ENCODE measurements around the gene ATG4D.
A peak's percentile ranks its signal among the peaks of the same experiment; 100 is the strongest.

The ATG4D gene

GRCh38 chr19:10582091-10582490, 38.4 kb downstream of the ATG4D start:
- DNase-seq: no peak

- DNase-seq: no peak
These were observed 39.5 kb downstream of the ATG4D start for GRCh38 chr19:10583036-10583776.

DNA sequence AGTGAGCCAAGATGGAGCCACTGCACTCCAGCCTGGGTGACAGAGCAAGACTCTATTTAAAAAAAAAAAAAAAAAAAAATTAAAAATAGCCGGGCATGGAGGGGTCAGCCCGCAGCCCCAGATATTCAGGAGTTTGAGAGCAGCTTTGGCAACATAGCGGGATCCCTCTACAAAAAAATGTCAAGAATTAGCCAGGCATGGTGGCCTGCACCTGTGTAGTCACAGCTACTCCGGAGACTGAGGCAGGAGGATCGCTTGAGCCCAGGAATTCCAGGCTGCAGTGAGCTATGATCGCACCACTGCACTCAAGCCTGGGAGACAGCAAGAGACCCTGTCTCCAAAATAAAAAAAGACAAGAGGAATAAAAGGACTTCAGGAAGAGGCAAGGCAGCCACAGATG, 42.7 kb downstream of the ATG4D start:
- DNase-seq: no peak

DNA sequence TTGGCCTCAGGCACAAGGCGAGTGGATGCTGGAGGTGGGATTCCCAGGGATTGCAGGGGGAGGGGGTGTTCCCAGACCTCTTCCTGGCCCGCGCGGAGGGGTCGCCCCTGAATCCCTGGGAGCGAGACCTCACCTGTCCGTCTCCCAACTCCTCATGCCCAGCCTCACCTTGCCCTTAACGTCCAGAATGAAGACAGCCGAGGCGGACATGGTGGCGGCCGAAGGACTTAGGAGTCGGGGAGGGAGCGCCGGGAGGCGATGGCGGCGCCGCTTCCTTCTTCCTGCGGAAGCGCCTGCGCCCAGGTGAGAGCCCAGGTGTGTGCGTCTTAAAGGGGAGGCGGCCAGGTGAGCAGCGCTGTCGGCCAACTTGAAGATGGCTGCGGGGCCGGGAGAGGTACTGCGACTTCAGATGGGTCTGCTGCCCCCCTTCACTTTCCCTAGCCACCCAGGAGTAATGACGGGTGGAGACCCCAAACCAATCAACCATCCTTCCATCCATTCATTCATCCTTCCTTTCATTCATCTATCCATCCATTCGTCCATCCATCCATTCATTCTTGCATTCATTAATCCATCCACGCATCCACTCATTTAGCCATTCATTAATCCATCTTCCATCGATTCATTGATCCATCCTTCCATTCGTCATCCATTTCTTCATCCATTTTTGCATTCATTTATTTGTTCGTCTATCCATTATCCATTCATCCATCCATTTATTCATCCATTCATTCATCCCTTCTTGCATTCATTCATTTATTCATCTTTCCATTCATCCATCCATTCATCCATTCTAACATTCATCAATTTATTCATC, 43.5 kb downstream of the ATG4D start, which contains the start of gene AP1M2:
Gene AP1M2, minus strand, starts transcription at position 291 of the 817 bp plus-strand sequence. Its CDS starts 81 bp downstream, at position 210.
- DNase-seq: no peak

DNA sequence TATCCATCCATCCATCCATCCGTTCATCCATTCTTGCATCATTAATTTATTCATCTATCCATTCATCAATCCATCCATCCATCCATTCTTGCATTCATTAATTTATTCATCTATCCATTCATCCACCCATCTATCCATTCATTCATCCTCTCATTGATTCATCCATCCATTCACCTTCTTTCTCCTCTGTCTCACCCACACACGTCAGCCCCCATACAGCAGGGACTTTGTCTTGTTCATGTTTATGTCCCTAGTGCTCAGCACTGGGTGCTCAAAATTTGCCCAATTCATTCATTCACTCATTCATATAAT, 44.1 kb downstream of the ATG4D start:
- DNase-seq: no peak

DNA sequence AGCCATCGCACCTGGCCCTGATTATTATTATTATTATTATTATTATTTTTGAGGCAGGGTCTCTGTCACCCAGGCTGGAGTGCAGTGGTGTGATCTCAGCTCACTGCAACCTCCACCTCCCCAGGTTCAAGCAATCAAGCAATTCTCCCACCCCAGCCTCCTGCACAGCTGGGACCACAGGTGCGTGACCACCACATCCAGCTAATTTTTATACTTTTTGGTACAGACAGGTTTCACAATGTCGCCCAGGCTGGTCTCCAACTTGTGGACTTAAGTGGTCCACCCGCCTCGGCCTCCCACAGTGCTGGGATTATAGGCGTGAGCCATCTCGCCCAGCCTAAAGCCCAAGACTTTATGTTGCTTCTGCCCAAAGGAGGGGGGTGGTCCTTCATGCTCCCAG, 49.4 kb downstream of the ATG4D start:
- no peak for DNase-seq

- DNase-seq: no peak
These were observed 50.3 kb downstream of the ATG4D start for GRCh38 chr19:10593820-10594637.

- DNase-seq: no peak
These were observed 56.4 kb downstream of the ATG4D start for GRCh38 chr19:10600149-10600548.

- no peak for DNase-seq
These were observed 58.3 kb downstream of the ATG4D start for GRCh38 chr19:10601999-10602329.

DNA sequence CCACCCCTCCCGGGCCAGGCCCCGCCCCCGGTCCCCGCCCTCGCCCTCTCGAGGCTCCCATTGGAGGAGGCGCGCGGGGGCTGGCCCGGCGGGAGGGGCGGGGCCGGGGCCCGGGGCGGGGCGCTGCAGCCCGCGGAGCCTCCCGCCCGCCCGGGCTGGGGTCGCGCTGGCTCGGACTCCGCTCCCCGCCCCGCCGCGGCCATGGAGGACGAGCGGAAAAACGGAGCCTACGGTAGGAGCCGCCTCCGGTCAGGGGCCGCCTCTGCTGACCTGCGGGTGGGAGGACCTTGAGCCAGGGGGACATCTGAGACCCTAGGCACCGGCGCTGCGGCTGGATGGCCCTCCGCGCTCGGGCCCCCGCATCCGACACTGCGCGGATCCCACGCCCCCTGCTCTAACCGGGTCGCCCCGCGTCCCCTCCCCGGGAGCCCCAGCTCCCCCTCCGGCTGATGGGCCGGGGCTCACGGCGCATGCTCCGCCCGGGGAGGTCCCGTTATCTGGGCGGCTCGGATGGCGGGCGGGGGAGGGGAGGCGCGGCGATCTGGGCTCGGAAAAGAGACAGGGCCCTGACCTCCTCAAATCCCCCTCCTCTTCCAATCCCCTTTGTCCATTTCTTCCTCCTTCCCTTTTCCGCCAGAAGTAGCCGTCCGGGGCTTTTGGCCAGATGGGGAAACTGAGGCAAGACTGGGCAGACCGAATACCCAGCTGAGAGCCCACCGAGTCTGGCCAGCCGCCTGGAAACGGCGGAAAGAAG, 58.8 kb downstream of the ATG4D start:
- DNase-seq: peak; percentile 86
